ENCODE measurements around the gene DLX3.

The DLX3 gene

DNA sequence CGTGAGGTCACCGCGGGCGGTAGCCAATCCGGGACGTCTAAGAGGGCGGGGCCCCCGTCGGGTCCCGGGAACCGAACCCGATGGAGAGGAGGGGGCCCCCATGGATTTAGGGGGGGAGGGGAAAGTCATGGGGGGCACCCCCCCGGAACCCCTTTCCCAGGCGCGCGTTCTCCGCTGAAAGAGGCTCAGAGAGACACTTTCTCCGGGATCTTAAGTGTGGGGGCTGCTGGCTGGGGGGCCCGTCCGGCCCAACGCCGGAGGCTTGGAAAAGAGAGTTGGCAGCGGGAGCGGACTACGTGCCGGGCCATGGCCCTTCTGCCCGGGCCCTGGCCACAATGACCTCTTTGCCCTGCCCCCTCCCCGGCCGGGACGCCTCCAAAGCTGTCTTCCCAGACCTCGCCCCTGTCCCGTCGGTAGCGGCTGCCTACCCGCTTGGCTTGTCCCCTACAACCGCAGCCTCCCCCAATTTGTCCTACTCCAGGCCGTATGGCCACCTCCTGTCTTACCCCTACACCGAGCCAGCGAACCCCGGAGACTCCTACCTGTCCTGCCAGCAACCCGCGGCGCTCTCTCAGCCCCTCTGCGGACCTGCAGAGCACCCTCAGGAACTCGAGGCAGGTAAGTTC, 25.8 kb downstream of the DLX3 start, which contains the start of gene DLX4:
DLX4 (plus strand) TSS at position 57 of the 626 bp plus-strand sequence; CDS start at position 336, 279 bp downstream.
- Histone ChIP-seq H3K9me3 (ENCODE audit: insufficient read depth, low read depth, low read length) (peaks cover 7% of the 10 kb centered on the region; the same call in 1 of the 2 replicates), H3K9ac (ENCODE audit: low read depth, low read length) (peak within 1 kb of the TSS; percentile 74; the same call in 1 of the 2 replicates), H3K4me3 (ENCODE audit: low read length) (peak within 1 kb of the TSS; percentile 88), H3K27ac (ENCODE audit: low read length) (no peak within 1 kb of the TSS), H3K4me1 (ENCODE audit: insufficient read depth, low read length) (peaks cover 7% of the 10 kb centered on the region; the same call in 1 of the 2 replicates), H3K36me3 (ENCODE audit: insufficient read depth, low read depth, low read length) (no peaks in the 10 kb centered on the region), H3K27me3 (ENCODE audit: insufficient read depth, low read length) (peaks cover 100% of the 10 kb centered on the region)

DNA sequence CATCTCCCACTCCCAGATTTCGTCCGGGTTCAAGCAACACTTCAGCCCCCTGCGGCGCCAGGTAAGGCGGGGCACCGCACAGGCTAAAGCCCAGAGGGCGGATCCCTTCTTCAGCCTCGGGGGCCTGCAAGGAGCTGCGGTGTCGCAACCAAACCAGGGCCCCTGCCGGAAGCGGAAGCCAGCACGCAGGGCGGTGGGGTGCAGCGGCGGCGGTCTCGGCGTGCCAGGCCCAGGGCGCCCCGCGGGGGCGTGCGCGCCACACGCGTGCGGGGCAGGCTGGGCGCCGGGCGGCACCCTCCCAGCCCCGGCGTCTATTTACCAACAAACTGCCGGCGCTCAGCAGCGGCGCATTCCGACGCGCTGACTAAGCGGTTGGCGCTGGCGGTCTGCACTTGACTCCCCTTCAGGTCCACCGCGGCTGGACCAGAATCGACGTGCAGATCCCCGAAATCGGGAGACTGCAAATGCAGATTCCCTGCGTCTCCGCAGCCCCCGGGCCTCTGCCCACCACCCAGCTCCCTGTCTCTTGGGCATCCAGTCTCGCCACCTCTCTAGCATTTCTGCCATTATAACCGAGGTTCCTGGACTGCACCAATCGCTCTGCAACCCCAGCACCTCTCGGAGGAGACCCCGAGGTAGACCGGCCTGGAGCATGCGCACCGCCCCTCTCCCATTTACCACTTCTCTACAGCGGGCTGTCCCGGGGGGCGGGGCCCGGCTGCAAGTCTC, 26.5 kb downstream of the DLX3 start:
- peaks cover 7% of the 10 kb centered on the region; the same call in 1 of the 2 replicates for H3K9me3 ChIP-seq (ENCODE audit: insufficient read depth, low read depth, low read length)
- peak overlapping the region; percentile 74; the same call in 1 of the 2 replicates for H3K9ac ChIP-seq (ENCODE audit: low read depth, low read length)
- no peak overlapping the region for H3K27ac ChIP-seq (ENCODE audit: low read length)
- peak overlapping the region; percentile 88 for H3K4me3 ChIP-seq (ENCODE audit: low read length)
- peaks cover 100% of the 10 kb centered on the region for H3K27me3 ChIP-seq (ENCODE audit: insufficient read depth, low read length)
- H3K4me1 ChIP-seq (ENCODE audit: insufficient read depth, low read length), result peaks cover 10% of the 10 kb centered on the region; the same call in 1 of the 2 replicates
- H3K36me3 ChIP-seq (ENCODE audit: insufficient read depth, low read depth, low read length), result no peaks in the 10 kb centered on the region

DNA sequence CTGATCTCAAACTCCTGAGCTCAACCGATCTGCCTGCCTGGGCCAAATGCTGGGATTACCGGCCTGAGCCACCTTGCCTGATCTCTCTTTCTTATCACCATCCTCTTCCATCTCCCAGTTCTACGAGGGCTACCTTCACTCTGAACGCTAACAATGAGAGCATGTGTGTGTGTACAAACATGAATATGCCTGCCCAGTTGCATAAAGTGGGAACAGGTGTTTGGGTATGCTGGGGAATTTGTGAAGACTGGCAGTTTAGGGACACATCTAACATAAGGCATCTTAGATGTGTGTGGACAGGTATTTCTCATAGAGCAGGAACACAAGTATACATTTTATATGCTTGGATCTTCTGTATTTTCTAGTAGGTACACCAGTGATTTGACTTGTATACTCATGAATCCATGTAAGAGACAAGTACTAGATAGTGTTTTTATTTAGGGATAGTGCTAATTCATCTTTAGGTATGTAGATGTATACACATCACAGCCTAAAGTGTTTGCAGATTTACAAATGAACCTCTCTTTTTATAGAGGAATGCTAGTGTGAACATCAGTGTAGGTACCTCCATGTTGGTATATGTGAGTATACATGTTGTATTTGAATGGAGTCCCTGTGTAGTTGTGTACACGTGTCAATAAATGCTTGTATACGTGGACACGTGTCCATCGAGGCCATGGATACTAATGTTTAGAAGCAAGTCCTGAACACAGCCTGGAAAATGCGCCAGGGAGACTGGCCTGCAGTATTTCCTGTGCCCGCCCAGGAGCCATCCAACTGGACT, 27.2 kb downstream of the DLX3 start:
- Histone ChIP-seq H3K9me3 (ENCODE audit: insufficient read depth, low read depth, low read length) (peaks cover 7% of the 10 kb centered on the region; the same call in 1 of the 2 replicates), H3K9ac (ENCODE audit: low read depth, low read length) (no peak overlapping the region), H3K4me1 (ENCODE audit: insufficient read depth, low read length) (peaks cover 17% of the 10 kb centered on the region; the same call in 1 of the 2 replicates), H3K27me3 (ENCODE audit: insufficient read depth, low read length) (peaks cover 100% of the 10 kb centered on the region), H3K4me3 (ENCODE audit: low read length) (peak overlapping the region; percentile 88; the same call in 1 of the 2 replicates), H3K27ac (ENCODE audit: low read length) (no peak overlapping the region), H3K36me3 (ENCODE audit: insufficient read depth, low read depth, low read length) (no peaks in the 10 kb centered on the region)

DNA sequence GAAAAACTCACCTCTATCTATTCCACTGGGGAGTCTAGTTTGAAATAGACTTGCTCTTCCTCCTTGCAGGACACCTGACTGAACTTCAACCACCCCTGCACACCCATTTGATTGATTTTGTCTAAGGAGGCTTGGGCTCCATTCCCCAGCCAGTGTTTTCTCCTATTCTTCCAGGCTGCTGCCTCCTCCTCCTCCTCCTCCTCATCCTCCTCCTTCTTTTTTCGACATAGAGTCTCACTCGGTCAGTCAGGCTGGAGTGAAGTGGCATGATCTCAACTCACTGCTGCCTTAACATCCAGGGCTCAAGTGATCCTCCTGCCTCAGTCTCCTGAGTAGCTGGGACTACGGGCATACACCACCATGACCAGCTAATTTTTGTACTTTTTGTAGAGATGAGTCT, 27.8 kb downstream of the DLX3 start:
- H3K36me3 ChIP-seq (ENCODE audit: insufficient read depth, low read depth, low read length), result no peaks in the 10 kb centered on the region
- peaks cover 100% of the 10 kb centered on the region for H3K27me3 ChIP-seq (ENCODE audit: insufficient read depth, low read length)
- no peak overlapping the region for H3K27ac ChIP-seq (ENCODE audit: low read length)
- H3K9me3 ChIP-seq (ENCODE audit: insufficient read depth, low read depth, low read length), result peaks cover 7% of the 10 kb centered on the region; the same call in 1 of the 2 replicates
- H3K4me3 ChIP-seq (ENCODE audit: low read length), result no peak overlapping the region
- no peak overlapping the region for H3K9ac ChIP-seq (ENCODE audit: low read depth, low read length)
- H3K4me1 ChIP-seq (ENCODE audit: insufficient read depth, low read length), result peaks cover 22% of the 10 kb centered on the region; the same call in 1 of the 2 replicates

- peaks cover 100% of the 10 kb centered on the region for H3K27me3 ChIP-seq (ENCODE audit: insufficient read depth, low read length)
Measured at GRCh38 chr17:49966767-49967166, 28.3 kb downstream of the DLX3 start.

GRCh38 chr17:49965524-49965909, 29.5 kb downstream of the DLX3 start:
- Histone ChIP-seq H3K36me3 (ENCODE audit: insufficient read depth, low read depth, low read length) (no peaks in the 10 kb centered on the region), H3K27me3 (ENCODE audit: insufficient read depth, low read length) (peaks cover 100% of the 10 kb centered on the region), H3K4me1 (ENCODE audit: insufficient read depth, low read length) (peaks cover 22% of the 10 kb centered on the region; the same call in 1 of the 2 replicates), H3K27ac (ENCODE audit: low read length) (no peak overlapping the region), H3K9me3 (ENCODE audit: insufficient read depth, low read depth, low read length) (no peaks in the 10 kb centered on the region; the same call in 1 of the 2 replicates), H3K9ac (ENCODE audit: low read depth, low read length) (no peak overlapping the region), H3K4me3 (ENCODE audit: low read length) (peak overlapping the region; percentile 45; the same call in 1 of the 2 replicates)

More at GRCh38 chr17:49966767-49967166, 28.3 kb downstream of the DLX3 start:
- Histone ChIP-seq H3K9ac (ENCODE audit: low read depth, low read length) (no peak overlapping the region), H3K4me3 (ENCODE audit: low read length) (no peak overlapping the region), H3K4me1 (ENCODE audit: insufficient read depth, low read length) (peaks cover 22% of the 10 kb centered on the region; the same call in 1 of the 2 replicates), H3K9me3 (ENCODE audit: insufficient read depth, low read depth, low read length) (peaks cover 7% of the 10 kb centered on the region; the same call in 1 of the 2 replicates), H3K27ac (ENCODE audit: low read length) (no peak overlapping the region), H3K36me3 (ENCODE audit: insufficient read depth, low read depth, low read length) (no peaks in the 10 kb centered on the region)

GRCh38 chr17:49964769-49965523, 30.1 kb downstream of the DLX3 start:
- H3K4me3 ChIP-seq (ENCODE audit: low read length), result peak overlapping the region; percentile 45; the same call in 1 of the 2 replicates
- no peaks in the 10 kb centered on the region for H3K9me3 ChIP-seq (ENCODE audit: insufficient read depth, low read depth, low read length)
- peaks cover 95% of the 10 kb centered on the region for H3K27me3 ChIP-seq (ENCODE audit: insufficient read depth, low read length)
- no peak overlapping the region for H3K9ac ChIP-seq (ENCODE audit: low read depth, low read length)
- H3K36me3 ChIP-seq (ENCODE audit: insufficient read depth, low read depth, low read length), result no peaks in the 10 kb centered on the region
- peaks cover 22% of the 10 kb centered on the region; the same call in 1 of the 2 replicates for H3K4me1 ChIP-seq (ENCODE audit: insufficient read depth, low read length)
- H3K27ac ChIP-seq (ENCODE audit: low read length), result no peak overlapping the region

DNA sequence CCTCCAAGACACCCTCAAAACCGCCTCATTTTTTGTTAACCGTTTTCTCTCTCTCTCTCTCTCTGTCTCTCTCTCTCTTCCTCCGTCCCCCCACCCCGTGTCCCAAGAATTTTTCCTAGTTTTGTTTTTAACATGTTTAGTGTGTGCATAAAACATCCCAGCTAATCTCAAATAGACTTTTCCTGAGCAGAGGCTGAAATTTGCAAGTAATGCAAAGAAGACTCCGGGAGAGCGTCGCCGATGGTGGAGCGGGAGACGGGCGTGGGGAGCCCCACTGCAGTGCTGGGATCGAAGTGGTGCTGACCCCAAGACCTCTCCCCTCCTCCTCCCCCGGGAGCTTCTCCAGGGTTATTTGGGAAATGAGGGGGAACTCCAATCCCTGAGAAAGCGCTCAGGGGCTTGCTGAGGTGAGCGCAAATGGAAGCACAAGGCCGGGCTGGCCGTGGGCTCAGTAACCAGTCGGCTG, 30.7 kb downstream of the DLX3 start:
- Histone ChIP-seq H3K36me3 (ENCODE audit: insufficient read depth, low read depth, low read length) (no peaks in the 10 kb centered on the region), H3K4me1 (ENCODE audit: insufficient read depth, low read length) (peaks cover 22% of the 10 kb centered on the region; the same call in 1 of the 2 replicates), H3K27ac (ENCODE audit: low read length) (no peak overlapping the region), H3K27me3 (ENCODE audit: insufficient read depth, low read length) (peaks cover 94% of the 10 kb centered on the region), H3K9me3 (ENCODE audit: insufficient read depth, low read depth, low read length) (no peaks in the 10 kb centered on the region), H3K9ac (ENCODE audit: low read depth, low read length) (no peak overlapping the region), H3K4me3 (ENCODE audit: low read length) (peak overlapping the region; percentile 45)

GRCh38 chr17:49963626-49964302, 31.3 kb downstream of the DLX3 start:
- H3K27ac ChIP-seq (ENCODE audit: low read length), result no peak overlapping the region
- peaks cover 22% of the 10 kb centered on the region; the same call in 1 of the 2 replicates for H3K4me1 ChIP-seq (ENCODE audit: insufficient read depth, low read length)
- H3K9ac ChIP-seq (ENCODE audit: low read depth, low read length), result no peak overlapping the region
- no peaks in the 10 kb centered on the region for H3K9me3 ChIP-seq (ENCODE audit: insufficient read depth, low read depth, low read length)
- H3K36me3 ChIP-seq (ENCODE audit: insufficient read depth, low read depth, low read length), result no peaks in the 10 kb centered on the region
- H3K27me3 ChIP-seq (ENCODE audit: insufficient read depth, low read length), result peaks cover 93% of the 10 kb centered on the region
- H3K4me3 ChIP-seq (ENCODE audit: low read length), result peak overlapping the region; percentile 45; the same call in 1 of the 2 replicates

GRCh38 chr17:49963309-49963625, 31.8 kb downstream of the DLX3 start:
- Histone ChIP-seq H3K4me1 (ENCODE audit: insufficient read depth, low read length) (peaks cover 22% of the 10 kb centered on the region; the same call in 1 of the 2 replicates), H3K27me3 (ENCODE audit: insufficient read depth, low read length) (peaks cover 90% of the 10 kb centered on the region), H3K9ac (ENCODE audit: low read depth, low read length) (no peak overlapping the region), H3K27ac (ENCODE audit: low read length) (no peak overlapping the region), H3K9me3 (ENCODE audit: insufficient read depth, low read depth, low read length) (no peaks in the 10 kb centered on the region), H3K4me3 (ENCODE audit: low read length) (peak overlapping the region; percentile 45; the same call in 1 of the 2 replicates), H3K36me3 (ENCODE audit: insufficient read depth, low read depth, low read length) (no peaks in the 10 kb centered on the region)

All from iPS-20b (cell line).